ENCODE results near the gene SMU1. TPM values are rescaled to one million over a fixed set of nuclear protein-coding genes. Genes with fewer than 3 reads are reported as not detected.

SMU1 gene
- total RNA-seq, 1 experiment from 2014 or later = 30.3 TPM

GRCh38 chr9:33107762-33108161, 31.3 kb upstream of the SMU1 start:
- Histone ChIP-seq H3K4me1 (ENCODE audit: control insufficient read depth, insufficient read depth, low read length) (no peaks in the 10 kb centered on the region), H3K36me3 (ENCODE audit: control insufficient read depth, insufficient read depth, low read length) (no peaks in the 10 kb centered on the region), H3K27me3 (ENCODE audit: control insufficient read depth, insufficient read depth, low read length) (no peaks in the 10 kb centered on the region), H3K27ac (ENCODE audit: low read length) (no peak overlapping the region), H3K4me3 (ENCODE audit: low read depth in 2 of 2, low read length in 2 of 2) (no peak overlapping the region), H3K9me3 (ENCODE audit: control insufficient read depth, insufficient read depth, low read depth, low read length) (no peaks in the 10 kb centered on the region)
- TF ChIP-seq TCF7L2 (IDR thresholded peaks at IDR 0.05; ENCODE audit: low read depth, low read length) (no peak), REST (IDR thresholded peaks at IDR 0.05; ENCODE audit: insufficient read depth in 1 of 2, low read depth in 2 of 2, low read length in 1 of 2) (no peak), SIN3A (IDR thresholded peaks at IDR 0.05; ENCODE audit: borderline replicate concordance, insufficient read depth, low read depth, low read length) (no peak), POLR2AphosphoS5 (IDR thresholded peaks at IDR 0.05; ENCODE audit: low read depth, low read length) (no peak)
- ChIA-PET POLR2A (no interaction called here), CTCF (no interaction called here)
- DNase-seq (ENCODE audit: low read depth, low spot score) = no peak
- BruUV-seq (replicated peaks) = no TSS peak
- ATAC-seq = no peak
- in situ Hi-C loops (cut with HindIII; ENCODE audit: low pct_unique_long_range_greater_than_20kb, low sequenced_read_pairs) (no loop called here), intact Hi-C loops (cut with micrococcal nuclease; ENCODE audit: unreplicated experiment) (no loop called here)

GRCh38 chr9:33106827-33107621, 30.6 kb upstream of the SMU1 start:
- H3K27me3 ChIP-seq (ENCODE audit: control insufficient read depth, insufficient read depth, low read length) = no peaks in the 10 kb centered on the region
- H3K4me3 ChIP-seq (ENCODE audit: low read depth in 2 of 2, low read length in 2 of 2) = no peak overlapping the region
- DNase-seq (ENCODE audit: low read depth, low spot score) (no peak), ATAC-seq (no peak)
- ChIA-PET POLR2A (no interaction called here), CTCF (no interaction called here)
- TF ChIP-seq TCF7L2 (IDR thresholded peaks at IDR 0.05; ENCODE audit: low read depth, low read length) (no peak), REST (IDR thresholded peaks at IDR 0.05; ENCODE audit: insufficient read depth in 1 of 2, low read depth in 2 of 2, low read length in 1 of 2) (no peak), POLR2AphosphoS5 (IDR thresholded peaks at IDR 0.05; ENCODE audit: low read depth, low read length) (no peak), CTCF (IDR thresholded peaks at IDR 0.05) (no peak), SIN3A (IDR thresholded peaks at IDR 0.05; ENCODE audit: borderline replicate concordance, insufficient read depth, low read depth, low read length) (no peak)
- no peaks in the 10 kb centered on the region for H3K4me1 ChIP-seq (ENCODE audit: control insufficient read depth, insufficient read depth, low read length)
- intact Hi-C loops (cut with micrococcal nuclease; ENCODE audit: unreplicated experiment) (no loop called here), in situ Hi-C loops (cut with HindIII; ENCODE audit: low pct_unique_long_range_greater_than_20kb, low sequenced_read_pairs) (no loop called here)
- BruUV-seq (replicated peaks) = no TSS peak
- no peak overlapping the region for H3K27ac ChIP-seq (ENCODE audit: low read length)
- H3K36me3 ChIP-seq (ENCODE audit: control insufficient read depth, insufficient read depth, low read length) = no peaks in the 10 kb centered on the region
- H3K9me3 ChIP-seq (ENCODE audit: control insufficient read depth, insufficient read depth, low read depth, low read length) = no peaks in the 10 kb centered on the region

All from Panc1 (cell line).